Panc1 (cell line): ENCODE measurements around the gene AKAP6. TPM values are rescaled to one million over a fixed set of nuclear protein-coding genes. Genes with fewer than 3 reads are reported as not detected.

Experiments
- ATAC-seq: fragments of 200-7000 bp; cut with Tn5 transposase; 2 replicates; pipeline ENCODE4 v1.9.1; 2020; ENCODE audit warnings: mild to moderate bottlenecking, moderate library complexity
- BruUV-seq: library from RNA; stranded (reverse); fragments of 400-500 nt; replicated peaks from 2 replicates; lab custom pipeline; 2021; lab: Mats Ljungman, UMichigan
- CTCF ChIA-PET: fragments of 300-600 bp; sonication (Branson Sonifier 250); formaldehyde crosslinking; loops from one replicate; lab custom pipeline; 2022; ENCODE audit warnings: antibody characterized with exemption; lab: Charles Lee
- POLR2A ChIA-PET: fragments of 300-600 bp; sonication (Branson Sonifier 250); formaldehyde crosslinking; loops from one replicate; lab custom pipeline; 2022; ENCODE audit warnings: antibody characterized with exemption; lab: Charles Lee
- DNase-seq: peaks from one replicate; pipeline ENCODE4 v3.0.0-alpha.2; 2010; ENCODE audit warnings: low read depth, low spot score
- H3K27ac ChIP-seq: 2 replicates; pipeline ENCODE4 v1.5.1; 2011; ENCODE audit warnings: mild to moderate bottlenecking, low read length, inconsistent platforms
- H3K27me3 ChIP-seq: fragments of 200-500 bp; sonication (Bioruptor generic); 2 replicates; pipeline ENCODE4 v1.6.0; 2014; ENCODE audit warnings: low read length, inconsistent platforms; ENCODE audit not compliant: control insufficient read depth, insufficient read depth
- H3K36me3 ChIP-seq: fragments of 200-500 bp; sonication (Bioruptor generic); 2 replicates; pipeline ENCODE4 v1.5.1; 2014; ENCODE audit warnings: inconsistent platforms, mild to moderate bottlenecking, low read length, moderate library complexity; ENCODE audit not compliant: control insufficient read depth, insufficient read depth
- H3K4me1 ChIP-seq: 2 replicates; pipeline ENCODE4 v1.5.1; 2011; ENCODE audit warnings: inconsistent platforms, mild to moderate bottlenecking, low read length, moderate library complexity; ENCODE audit not compliant: control insufficient read depth, insufficient read depth
- H3K4me3 ChIP-seq, 2 experiments: 2 replicates each; pipeline ENCODE4 v1.5.1; 2011 to 2012; ENCODE audit warnings: low read depth in 2 of 2, low read length in 2 of 2, mild to moderate bottlenecking in 2 of 2, inconsistent platforms in 1 of 2, moderate library complexity in 1 of 2
- H3K9me3 ChIP-seq: fragments of 200-500 bp; sonication (Bioruptor generic); 2 replicates; pipeline ENCODE4 v1.5.1; 2014; ENCODE audit warnings: low read depth, mild to moderate bottlenecking, inconsistent platforms, low read length, moderate library complexity; ENCODE audit not compliant: control insufficient read depth, insufficient read depth
- POLR2AphosphoS5 ChIP-seq: IDR thresholded peaks from 2 replicates; pipeline ENCODE4 v1.6.1; 2012; ENCODE audit warnings: mild to moderate bottlenecking, low read depth, low read length, moderate library complexity
- SIN3A ChIP-seq: IDR thresholded peaks from 2 replicates; pipeline ENCODE4 v1.6.1; 2012; ENCODE audit warnings: low read depth, mild to moderate bottlenecking, low read length, moderate library complexity, borderline replicate concordance; ENCODE audit not compliant: insufficient read depth
- TCF7L2 ChIP-seq: IDR thresholded peaks from 2 replicates; pipeline ENCODE4 v1.6.1; 2011; ENCODE audit warnings: mild to moderate bottlenecking, low read depth, low read length, inconsistent platforms
- in situ Hi-C: cut with HindIII; loops from 2 replicates; pipeline ENCODE4 v1.10.0; 2016; ENCODE audit warnings: low sequenced_read_pairs, low pct_unique_long_range_greater_than_20kb
- intact Hi-C: fragments of 100-400 bp; cut with micrococcal nuclease; formaldehyde crosslinking; loops from one replicate; pipeline ENCODE4 v1.10.0; 2022; ENCODE audit not compliant: unreplicated experiment
- total RNA-seq: library from RNA; stranded (reverse); gene quantifications from one replicate; pipeline ENCODE4 v1.2.1, GENCODE V29; 2021; ENCODE audit not compliant: unreplicated experiment
- TF ChIP-seq, protein P1 (sequence below): fragments of 450-650 bp; IDR thresholded peaks from 2 replicates; pipeline ENCODE4 v1.5.1; 2017; ENCODE audit warnings: mild to moderate bottlenecking
- TF ChIP-seq, protein P2 (sequence below), 2 experiments: IDR thresholded peaks; 2 replicates each; pipeline ENCODE4 v1.6.1; 2011 to 2012; ENCODE audit warnings: low read depth in 2 of 2, control low read depth in 1 of 2, low read length in 1 of 2, mild to moderate bottlenecking in 1 of 2, moderate library complexity in 1 of 2; ENCODE audit not compliant: insufficient read depth in 1 of 2

Gene AKAP6
- total RNA-seq, 1 experiment from 2014 or later: 0.82 TPM

DNA sequence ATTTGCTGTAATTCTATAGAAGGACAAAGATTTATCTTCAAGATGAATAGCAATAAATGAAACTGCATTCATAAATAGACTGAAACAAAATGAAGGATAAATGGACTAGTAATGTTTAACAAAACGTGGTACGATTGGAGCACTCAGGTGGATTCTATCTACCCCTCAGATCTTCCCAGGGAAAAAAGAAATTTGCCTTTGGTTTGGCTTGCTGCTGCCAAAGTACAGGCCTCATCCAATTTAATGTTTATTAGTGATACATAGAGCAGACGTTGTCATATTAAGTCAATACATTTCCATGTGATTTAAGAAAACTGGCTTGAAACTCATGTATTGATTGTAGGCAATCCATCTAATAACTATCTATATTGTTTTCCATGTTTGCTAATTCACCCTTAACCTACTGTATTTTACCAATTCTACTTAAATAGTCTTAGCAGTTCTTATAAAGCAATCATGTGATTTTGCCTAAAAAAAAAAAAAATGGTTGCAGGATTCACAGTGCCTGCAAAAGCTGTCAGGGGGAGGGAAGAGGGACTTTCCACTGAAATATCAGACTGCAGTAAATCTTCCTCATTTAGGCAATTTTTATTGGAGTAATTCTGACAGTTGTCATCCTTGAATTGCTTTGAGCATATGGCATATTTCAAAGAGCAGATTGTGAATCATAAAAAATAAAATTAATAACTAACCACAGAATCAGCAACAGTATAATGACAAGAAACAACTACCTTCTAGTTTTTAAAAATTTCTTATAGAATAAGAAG is 367.4 kb downstream of the AKAP6 start:
- ATAC-seq: no peak
- BruUV-seq: no TSS peak
- TF ChIP-seq, protein P1, sequence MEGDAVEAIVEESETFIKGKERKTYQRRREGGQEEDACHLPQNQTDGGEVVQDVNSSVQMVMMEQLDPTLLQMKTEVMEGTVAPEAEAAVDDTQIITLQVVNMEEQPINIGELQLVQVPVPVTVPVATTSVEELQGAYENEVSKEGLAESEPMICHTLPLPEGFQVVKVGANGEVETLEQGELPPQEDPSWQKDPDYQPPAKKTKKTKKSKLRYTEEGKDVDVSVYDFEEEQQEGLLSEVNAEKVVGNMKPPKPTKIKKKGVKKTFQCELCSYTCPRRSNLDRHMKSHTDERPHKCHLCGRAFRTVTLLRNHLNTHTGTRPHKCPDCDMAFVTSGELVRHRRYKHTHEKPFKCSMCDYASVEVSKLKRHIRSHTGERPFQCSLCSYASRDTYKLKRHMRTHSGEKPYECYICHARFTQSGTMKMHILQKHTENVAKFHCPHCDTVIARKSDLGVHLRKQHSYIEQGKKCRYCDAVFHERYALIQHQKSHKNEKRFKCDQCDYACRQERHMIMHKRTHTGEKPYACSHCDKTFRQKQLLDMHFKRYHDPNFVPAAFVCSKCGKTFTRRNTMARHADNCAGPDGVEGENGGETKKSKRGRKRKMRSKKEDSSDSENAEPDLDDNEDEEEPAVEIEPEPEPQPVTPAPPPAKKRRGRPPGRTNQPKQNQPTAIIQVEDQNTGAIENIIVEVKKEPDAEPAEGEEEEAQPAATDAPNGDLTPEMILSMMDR: no peak
- TF ChIP-seq POLR2AphosphoS5 (no peak), SIN3A (no peak), TCF7L2 (no peak)
- TF ChIP-seq, protein P2, sequence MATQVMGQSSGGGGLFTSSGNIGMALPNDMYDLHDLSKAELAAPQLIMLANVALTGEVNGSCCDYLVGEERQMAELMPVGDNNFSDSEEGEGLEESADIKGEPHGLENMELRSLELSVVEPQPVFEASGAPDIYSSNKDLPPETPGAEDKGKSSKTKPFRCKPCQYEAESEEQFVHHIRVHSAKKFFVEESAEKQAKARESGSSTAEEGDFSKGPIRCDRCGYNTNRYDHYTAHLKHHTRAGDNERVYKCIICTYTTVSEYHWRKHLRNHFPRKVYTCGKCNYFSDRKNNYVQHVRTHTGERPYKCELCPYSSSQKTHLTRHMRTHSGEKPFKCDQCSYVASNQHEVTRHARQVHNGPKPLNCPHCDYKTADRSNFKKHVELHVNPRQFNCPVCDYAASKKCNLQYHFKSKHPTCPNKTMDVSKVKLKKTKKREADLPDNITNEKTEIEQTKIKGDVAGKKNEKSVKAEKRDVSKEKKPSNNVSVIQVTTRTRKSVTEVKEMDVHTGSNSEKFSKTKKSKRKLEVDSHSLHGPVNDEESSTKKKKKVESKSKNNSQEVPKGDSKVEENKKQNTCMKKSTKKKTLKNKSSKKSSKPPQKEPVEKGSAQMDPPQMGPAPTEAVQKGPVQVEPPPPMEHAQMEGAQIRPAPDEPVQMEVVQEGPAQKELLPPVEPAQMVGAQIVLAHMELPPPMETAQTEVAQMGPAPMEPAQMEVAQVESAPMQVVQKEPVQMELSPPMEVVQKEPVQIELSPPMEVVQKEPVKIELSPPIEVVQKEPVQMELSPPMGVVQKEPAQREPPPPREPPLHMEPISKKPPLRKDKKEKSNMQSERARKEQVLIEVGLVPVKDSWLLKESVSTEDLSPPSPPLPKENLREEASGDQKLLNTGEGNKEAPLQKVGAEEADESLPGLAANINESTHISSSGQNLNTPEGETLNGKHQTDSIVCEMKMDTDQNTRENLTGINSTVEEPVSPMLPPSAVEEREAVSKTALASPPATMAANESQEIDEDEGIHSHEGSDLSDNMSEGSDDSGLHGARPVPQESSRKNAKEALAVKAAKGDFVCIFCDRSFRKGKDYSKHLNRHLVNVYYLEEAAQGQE (IDR thresholded peaks at IDR 0.05; ENCODE audit: insufficient read depth in 1 of 2, low read depth in 2 of 2, low read length in 1 of 2): no peak
- no peak overlapping the region for H3K27ac ChIP-seq
- H3K36me3 ChIP-seq: no peaks in the 10 kb centered on the region
- no peaks in the 10 kb centered on the region for H3K4me1 ChIP-seq
- no peak overlapping the region for H3K4me3 ChIP-seq
- in situ Hi-C loops: no loop called here
- ChIA-PET CTCF (no interaction called here), POLR2A (no interaction called here)
- intact Hi-C loops: no loop called here
- DNase-seq: no peak
- H3K27me3 ChIP-seq: no peaks in the 10 kb centered on the region
- no peaks in the 10 kb centered on the region for H3K9me3 ChIP-seq

DNA sequence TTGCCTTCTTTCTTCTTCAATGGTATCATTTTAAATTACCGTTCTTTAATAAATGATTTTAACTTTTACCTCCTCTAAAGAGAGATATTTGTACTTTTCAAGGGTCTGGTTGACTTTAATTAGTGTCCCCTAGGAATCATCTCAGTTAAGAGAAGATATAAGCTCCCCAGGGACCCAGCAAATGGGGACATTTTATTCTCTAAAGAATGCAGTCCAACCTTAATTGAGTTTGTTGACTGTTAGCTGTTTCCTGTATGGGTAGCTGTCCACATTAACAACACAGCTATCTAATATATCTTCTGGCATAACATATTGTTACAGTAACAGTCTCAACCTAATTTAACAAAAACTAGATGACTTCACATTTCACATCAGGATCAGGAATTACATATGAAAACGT is 368.0 kb downstream of the AKAP6 start:
- ChIA-PET CTCF (no interaction called here), POLR2A (no interaction called here)
- no peaks in the 10 kb centered on the region for H3K4me1 ChIP-seq
- TF ChIP-seq, protein P1: no peak
- TF ChIP-seq POLR2AphosphoS5: no peak
- no peak for TF ChIP-seq SIN3A
- no peak for TF ChIP-seq TCF7L2
- H3K4me3 ChIP-seq: no peak overlapping the region
- no peak overlapping the region for H3K27ac ChIP-seq
- no peaks in the 10 kb centered on the region for H3K27me3 ChIP-seq
- H3K9me3 ChIP-seq: no peaks in the 10 kb centered on the region
- DNase-seq (no peak), ATAC-seq (no peak)
- in situ Hi-C loops (no loop called here), intact Hi-C loops (no loop called here)
- no TSS peak for BruUV-seq
- H3K36me3 ChIP-seq: no peaks in the 10 kb centered on the region
